ENCODE results near the gene CSTF2. TPM values are rescaled to one million over a fixed set of nuclear protein-coding genes. Genes with fewer than 3 reads are reported as not detected.
"Not testable (repeated sequence)": the region's sequence is repeated elsewhere in the genome, so short reads cannot be mapped to it uniquely, and the experiment has no call there.

The CSTF2 gene, protein sequence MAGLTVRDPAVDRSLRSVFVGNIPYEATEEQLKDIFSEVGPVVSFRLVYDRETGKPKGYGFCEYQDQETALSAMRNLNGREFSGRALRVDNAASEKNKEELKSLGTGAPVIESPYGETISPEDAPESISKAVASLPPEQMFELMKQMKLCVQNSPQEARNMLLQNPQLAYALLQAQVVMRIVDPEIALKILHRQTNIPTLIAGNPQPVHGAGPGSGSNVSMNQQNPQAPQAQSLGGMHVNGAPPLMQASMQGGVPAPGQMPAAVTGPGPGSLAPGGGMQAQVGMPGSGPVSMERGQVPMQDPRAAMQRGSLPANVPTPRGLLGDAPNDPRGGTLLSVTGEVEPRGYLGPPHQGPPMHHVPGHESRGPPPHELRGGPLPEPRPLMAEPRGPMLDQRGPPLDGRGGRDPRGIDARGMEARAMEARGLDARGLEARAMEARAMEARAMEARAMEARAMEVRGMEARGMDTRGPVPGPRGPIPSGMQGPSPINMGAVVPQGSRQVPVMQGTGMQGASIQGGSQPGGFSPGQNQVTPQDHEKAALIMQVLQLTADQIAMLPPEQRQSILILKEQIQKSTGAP
- total RNA-seq = 12.1 and 19.2 TPM in 2 replicates

DNA sequence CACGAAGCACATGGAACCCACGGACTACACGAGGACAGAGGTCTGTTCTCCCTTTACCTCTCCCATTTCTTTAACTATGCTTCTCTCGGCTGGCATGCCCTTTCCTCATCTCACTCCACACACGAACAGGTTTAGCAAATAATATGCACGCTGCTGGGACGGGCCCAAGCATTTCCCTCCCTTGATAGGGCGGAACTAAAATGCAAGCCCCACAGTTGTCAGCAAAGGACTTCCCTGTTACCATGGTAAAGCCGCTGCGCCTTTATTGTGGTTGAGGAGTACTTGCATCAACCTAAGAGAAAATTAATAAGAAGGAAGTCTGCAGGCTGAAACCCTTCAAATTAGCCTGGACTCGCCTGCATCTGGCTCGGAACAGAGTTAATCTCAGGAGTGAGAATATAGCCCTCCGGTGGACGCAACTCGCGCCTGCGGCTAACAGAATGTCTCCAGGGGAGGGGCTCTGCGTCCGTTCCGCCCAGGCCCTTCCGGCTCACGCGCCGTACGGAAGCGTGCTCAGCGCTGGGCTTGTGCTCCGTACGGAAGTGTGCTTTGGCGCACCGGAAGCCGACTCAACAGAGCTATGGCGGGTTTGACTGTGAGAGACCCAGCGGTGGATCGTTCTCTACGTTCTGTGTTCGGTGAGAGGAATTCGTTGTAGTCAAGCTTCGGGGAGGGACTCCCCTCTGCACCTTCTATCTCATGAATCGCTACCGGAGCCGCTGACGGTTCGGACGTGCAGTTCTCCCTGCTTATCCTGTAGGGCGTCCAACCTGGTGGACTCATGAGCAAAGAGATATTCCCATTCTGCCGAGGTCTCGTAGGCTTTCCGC, at the start of gene CSTF2:
TSS of gene CSTF2 (plus strand) at position 555 of the 830 bp plus-strand sequence. CDS start at position 581, 26 bp downstream.
- TF ChIP-seq, protein P1, sequence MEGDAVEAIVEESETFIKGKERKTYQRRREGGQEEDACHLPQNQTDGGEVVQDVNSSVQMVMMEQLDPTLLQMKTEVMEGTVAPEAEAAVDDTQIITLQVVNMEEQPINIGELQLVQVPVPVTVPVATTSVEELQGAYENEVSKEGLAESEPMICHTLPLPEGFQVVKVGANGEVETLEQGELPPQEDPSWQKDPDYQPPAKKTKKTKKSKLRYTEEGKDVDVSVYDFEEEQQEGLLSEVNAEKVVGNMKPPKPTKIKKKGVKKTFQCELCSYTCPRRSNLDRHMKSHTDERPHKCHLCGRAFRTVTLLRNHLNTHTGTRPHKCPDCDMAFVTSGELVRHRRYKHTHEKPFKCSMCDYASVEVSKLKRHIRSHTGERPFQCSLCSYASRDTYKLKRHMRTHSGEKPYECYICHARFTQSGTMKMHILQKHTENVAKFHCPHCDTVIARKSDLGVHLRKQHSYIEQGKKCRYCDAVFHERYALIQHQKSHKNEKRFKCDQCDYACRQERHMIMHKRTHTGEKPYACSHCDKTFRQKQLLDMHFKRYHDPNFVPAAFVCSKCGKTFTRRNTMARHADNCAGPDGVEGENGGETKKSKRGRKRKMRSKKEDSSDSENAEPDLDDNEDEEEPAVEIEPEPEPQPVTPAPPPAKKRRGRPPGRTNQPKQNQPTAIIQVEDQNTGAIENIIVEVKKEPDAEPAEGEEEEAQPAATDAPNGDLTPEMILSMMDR (IDR thresholded peaks at IDR 0.05; ENCODE audit: insufficient read depth, low read length, severe bottlenecking) = no peak
- FAIRE-seq (peak; percentile 13), DNase-seq (ENCODE audit: low read depth) (peak; percentile 73)
- H3K27me3 ChIP-seq (ENCODE audit: control insufficient read depth, insufficient read depth, low read length) = no peaks in the 10 kb centered on the region
- H3K36me3 ChIP-seq (ENCODE audit: control insufficient read depth, insufficient read depth, low read length) = no peaks in the 10 kb centered on the region
- H3K4me3 ChIP-seq (ENCODE audit: low read depth, low read length) = peak within 1 kb of the TSS; percentile 68

DNA sequence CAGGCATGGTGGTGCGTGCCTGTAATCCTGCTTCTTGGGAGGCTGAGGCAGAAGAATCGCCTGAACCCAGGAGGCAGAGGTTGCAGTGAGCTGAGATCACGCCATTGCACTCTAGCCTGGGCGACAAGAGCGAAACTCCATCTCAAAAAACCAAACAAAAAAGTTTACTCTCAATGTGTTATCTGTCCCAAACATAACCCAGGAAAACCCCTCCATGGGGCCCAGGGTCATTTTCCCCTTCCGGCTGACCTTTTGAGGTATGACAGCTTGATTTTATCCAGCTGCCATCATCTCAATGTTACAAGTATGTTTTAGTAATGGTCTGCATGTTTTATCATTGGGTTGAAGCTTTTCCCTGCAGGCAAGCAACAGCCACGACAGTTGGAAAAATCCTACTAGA, 23.8 kb upstream of the CSTF2 start:
- H3K4me3 ChIP-seq (ENCODE audit: low read depth, low read length); DNase-seq (ENCODE audit: low read depth); H3K36me3 ChIP-seq (ENCODE audit: control insufficient read depth, insufficient read depth, low read length); FAIRE-seq; H3K27me3 ChIP-seq (ENCODE audit: control insufficient read depth, insufficient read depth, low read length): not testable (repeated sequence)

DNA sequence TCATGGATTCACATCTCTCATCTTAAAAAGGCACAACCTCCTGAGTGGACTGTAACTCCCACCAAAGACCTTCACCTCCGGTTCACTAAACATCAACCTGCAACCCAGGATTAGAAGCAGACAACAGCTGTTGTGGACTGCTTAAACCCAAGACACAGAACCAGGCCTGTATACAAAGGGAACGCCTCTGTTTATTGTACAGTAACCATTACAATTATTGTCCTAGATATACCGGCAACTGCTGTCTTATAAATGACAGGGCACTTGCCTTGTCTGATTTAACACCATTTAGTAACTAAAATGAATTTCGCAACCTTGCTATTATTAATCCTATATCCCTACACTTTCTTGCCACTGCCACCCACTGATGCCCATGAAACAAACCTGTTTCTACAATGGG, 22.8 kb upstream of the CSTF2 start:
- FAIRE-seq (peak; percentile 50), DNase-seq (ENCODE audit: low read depth) (no peak)
- Histone ChIP-seq H3K4me3 (ENCODE audit: low read depth, low read length) (no peak overlapping the region), H3K36me3 (ENCODE audit: control insufficient read depth, insufficient read depth, low read length) (no peaks in the 10 kb centered on the region), H3K27me3 (ENCODE audit: control insufficient read depth, insufficient read depth, low read length) (no peaks in the 10 kb centered on the region)
- TF ChIP-seq, protein P1 (IDR thresholded peaks at IDR 0.05; ENCODE audit: insufficient read depth, low read length, severe bottlenecking) = no peak

DNA sequence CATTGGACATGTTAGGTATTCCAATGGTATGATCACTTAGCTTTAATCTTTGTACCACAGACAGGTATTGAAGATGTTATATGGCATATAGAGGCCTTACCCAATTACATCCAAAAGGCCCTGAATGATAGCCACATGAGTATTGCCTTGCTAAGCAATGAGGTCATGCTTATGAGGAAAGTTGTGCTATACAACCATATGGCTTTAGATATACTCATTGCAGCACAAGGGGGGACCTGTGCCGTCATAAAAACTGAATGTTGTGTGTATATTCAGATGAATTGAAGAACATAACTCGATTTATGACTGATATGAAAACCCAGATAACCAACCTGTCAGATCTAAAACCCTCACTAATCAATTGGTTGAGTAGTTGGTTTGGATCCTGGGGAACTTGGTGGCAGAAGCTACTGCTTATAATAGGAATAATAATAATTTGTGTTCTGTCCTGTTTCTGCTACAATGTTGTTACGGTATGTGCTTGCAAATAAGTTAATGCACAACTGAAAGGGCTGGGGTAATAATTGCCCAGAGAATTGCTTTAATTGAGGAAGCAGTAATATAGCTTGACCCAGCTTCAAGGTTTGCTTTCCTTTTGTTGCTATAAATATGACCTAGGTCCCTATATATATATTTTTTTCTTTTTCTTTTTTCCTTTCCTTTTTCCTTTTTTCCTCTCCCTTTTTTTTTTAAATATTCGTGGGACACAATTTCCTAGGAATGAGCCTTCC, 21.5 kb upstream of the CSTF2 start:
- Histone ChIP-seq H3K27me3 (ENCODE audit: control insufficient read depth, insufficient read depth, low read length) (no peaks in the 10 kb centered on the region), H3K36me3 (ENCODE audit: control insufficient read depth, insufficient read depth, low read length) (no peaks in the 10 kb centered on the region), H3K4me3 (ENCODE audit: low read depth, low read length) (no peak overlapping the region)
- FAIRE-seq (no peak), DNase-seq (ENCODE audit: low read depth) (no peak)
- TF ChIP-seq, protein P1 (IDR thresholded peaks at IDR 0.05; ENCODE audit: insufficient read depth, low read length, severe bottlenecking) = no peak

DNA sequence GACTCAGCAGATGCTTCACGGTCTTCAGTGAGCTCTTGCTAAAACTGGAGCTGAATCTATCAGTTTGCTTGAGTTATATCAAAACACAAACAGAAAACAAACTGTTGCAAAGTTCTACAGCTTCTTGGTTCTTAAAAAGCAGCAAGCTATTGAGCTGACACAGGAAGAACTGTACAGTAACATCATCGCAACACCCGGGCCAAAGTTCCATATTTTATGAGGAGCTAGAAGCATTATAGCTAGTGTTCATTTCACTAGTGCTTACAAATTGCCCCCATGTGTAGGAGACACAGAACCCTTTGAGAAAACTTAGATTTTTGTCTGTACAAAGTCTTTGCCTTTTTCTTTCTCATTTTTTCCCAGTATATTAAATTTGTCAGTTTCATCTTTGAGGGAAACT, 17.3 kb upstream of the CSTF2 start:
- Histone ChIP-seq H3K27me3 (ENCODE audit: control insufficient read depth, insufficient read depth, low read length) (no peaks in the 10 kb centered on the region), H3K4me3 (ENCODE audit: low read depth, low read length) (no peak overlapping the region), H3K36me3 (ENCODE audit: control insufficient read depth, insufficient read depth, low read length) (no peaks in the 10 kb centered on the region)
- TF ChIP-seq, protein P1 (IDR thresholded peaks at IDR 0.05; ENCODE audit: insufficient read depth, low read length, severe bottlenecking) = no peak
- FAIRE-seq (peak; percentile 76), DNase-seq (ENCODE audit: low read depth) (no peak)

Data from bronchial epithelial cell (primary cell).